ENCODE data around the gene RTCB. TPM values are rescaled to one million over a fixed set of nuclear protein-coding genes. Genes with fewer than 3 reads are reported as not detected.
"Not testable (repeated sequence)": the region's sequence is repeated elsewhere in the genome, so short reads cannot be mapped to it uniquely, and the experiment has no call there.

Gene RTCB
- total RNA-seq, 2 experiments from 2014 or later, result 53.0 to 57.2 TPM

DNA sequence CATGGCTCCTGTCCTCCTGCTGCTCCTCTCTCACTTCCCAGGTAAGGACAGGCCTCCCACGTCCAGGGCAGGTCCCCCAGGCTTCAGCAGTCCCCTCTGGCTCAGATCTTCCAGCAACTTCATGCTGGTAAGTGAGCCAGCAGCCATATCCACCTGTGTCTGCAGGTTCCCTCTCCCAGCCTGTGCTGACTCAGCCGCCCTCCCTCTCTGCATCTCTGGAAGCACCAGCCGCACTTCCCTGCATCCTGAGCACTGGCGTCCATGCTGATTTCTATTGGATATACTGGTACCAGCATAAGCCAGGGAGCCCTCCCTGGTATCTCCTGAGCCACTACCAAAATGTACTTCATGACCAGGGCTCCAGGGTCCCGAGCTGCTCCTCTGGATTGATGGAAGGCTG lies 35.4 kb downstream of the RTCB start:
- DNase-seq, result no peak
- Mint-ChIP-seq H3K4me3 (no peak overlapping the region), H3K27ac (no peak overlapping the region), H3K4me1 (no peaks in the 10 kb centered on the region), H3K9me3 (no peaks in the 10 kb centered on the region), H3K27me3 (peaks cover 5% of the 10 kb centered on the region), H3K36me3 (no peaks in the 10 kb centered on the region)
- ATAC-seq (ENCODE audit: low read depth), result no peak
- POLR2A ChIA-PET, result no interaction called here

- no peaks in the 10 kb centered on the region for H3K9me3 Mint-ChIP-seq
- H3K27me3 Mint-ChIP-seq, result peaks cover 5% of the 10 kb centered on the region
- no peaks in the 10 kb centered on the region for H3K36me3 Mint-ChIP-seq
- DNase-seq (no peak), ATAC-seq (ENCODE audit: low read depth) (no peak)
- POLR2A ChIA-PET, result no interaction called here
- H3K27ac Mint-ChIP-seq, result no peak overlapping the region
- no peaks in the 10 kb centered on the region for H3K4me1 Mint-ChIP-seq
- H3K4me3 Mint-ChIP-seq, result no peak overlapping the region
Measured at GRCh38 chr22:32375678-32376450, 36.2 kb downstream of the RTCB start.

DNA sequence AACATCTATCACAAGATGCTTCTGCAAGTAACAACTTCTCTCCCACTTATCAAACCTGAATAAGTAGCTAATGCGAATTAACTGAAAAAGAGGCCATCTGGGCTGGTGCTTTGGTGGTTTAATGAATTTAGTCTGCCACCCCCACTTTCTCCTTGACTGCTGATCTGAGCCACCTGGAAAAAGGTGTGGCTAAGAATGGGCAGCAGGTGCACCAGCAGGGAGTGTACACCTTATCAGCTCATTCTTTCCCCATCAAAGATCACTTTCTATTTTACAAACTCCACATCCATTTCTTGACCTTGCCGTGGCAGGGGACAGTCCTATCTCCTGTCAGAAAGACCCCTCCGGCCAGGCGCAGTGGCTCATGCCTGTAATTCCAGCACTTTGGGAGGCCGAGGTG lies 47.8 kb downstream of the RTCB start:
- Mint-ChIP-seq H3K27ac (no peak overlapping the region), H3K36me3 (no peaks in the 10 kb centered on the region), H3K9me3 (no peaks in the 10 kb centered on the region), H3K27me3 (no peaks in the 10 kb centered on the region), H3K4me3 (no peak overlapping the region), H3K4me1 (peaks cover 2% of the 10 kb centered on the region)
- POLR2A ChIA-PET, result no interaction called here
- ATAC-seq (ENCODE audit: low read depth), result no peak
- DNase-seq, result no peak

DNA sequence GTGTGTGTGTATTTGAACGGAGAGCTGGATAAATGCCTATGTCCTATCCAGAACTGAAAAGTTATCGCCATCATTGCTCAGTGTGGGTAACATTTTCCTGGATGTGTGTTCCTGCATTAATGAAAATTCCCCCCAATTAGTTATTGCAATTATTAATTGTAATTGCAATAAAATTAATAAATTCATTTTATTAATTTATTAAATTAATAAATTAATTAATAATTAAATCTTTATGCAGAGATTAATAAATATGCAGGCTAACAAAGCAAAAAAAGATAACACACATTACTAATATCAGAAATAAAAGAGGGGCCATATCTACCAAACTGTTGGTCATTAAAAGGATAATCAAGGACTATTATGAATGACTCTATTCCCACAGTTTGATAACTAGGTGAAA lies 50.8 kb downstream of the RTCB start:
- ATAC-seq (ENCODE audit: low read depth) (no peak), DNase-seq (no peak)
- POLR2A ChIA-PET, result no interaction called here
- Mint-ChIP-seq H3K4me3 (no peak overlapping the region), H3K9me3 (no peaks in the 10 kb centered on the region), H3K27ac (no peak overlapping the region), H3K36me3 (no peaks in the 10 kb centered on the region), H3K27me3 (no peaks in the 10 kb centered on the region), H3K4me1 (no peaks in the 10 kb centered on the region)

DNA sequence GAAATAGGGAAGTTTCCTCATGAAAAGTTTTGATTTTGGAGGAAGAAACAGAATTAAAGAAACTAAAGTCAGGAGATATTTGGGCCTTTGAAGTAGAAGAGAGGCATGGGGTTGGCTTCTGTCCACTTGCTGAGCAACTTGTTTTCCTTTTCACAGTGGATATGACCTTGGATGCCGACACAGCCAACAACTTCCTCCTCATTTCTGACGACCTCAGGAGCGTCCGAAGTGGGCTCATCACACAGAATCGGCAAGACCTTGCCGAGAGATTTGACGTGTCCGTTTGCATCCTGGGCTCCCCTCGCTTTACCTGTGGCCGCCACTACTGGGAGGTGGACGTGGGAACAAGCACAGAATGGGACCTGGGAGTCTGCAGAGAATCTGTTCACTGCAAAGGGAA lies 52.0 kb downstream of the RTCB start:
- H3K27me3 Mint-ChIP-seq; H3K4me1 Mint-ChIP-seq; POLR2A ChIA-PET; H3K27ac Mint-ChIP-seq; DNase-seq; H3K4me3 Mint-ChIP-seq; ATAC-seq (ENCODE audit: low read depth); H3K9me3 Mint-ChIP-seq; H3K36me3 Mint-ChIP-seq: not testable (repeated sequence)

DNA sequence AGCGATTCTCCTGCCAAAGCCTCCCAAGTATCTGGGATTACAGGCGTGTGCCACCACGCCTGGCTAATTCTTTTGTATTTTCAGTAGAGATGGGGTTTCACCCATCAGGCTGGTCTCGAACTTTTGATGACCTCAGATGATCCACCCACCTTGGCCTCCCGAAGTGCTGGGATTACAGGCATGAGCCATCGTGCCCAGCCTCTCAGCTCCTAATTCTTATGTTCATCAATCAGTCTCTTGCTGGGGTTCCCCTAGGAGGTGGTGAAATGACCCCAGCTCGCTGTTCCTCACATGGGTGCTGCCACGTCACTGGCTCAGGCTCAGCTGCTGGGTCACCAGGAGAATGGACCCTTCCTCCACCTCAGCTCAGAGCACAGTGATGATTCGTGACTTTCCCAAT lies 54.5 kb downstream of the RTCB start, which contains the start of gene RFPL3:
Gene RFPL3 (plus strand): TSS at position 301 of the 400 bp plus-strand sequence. CDS start 205 bp downstream, outside the sequence.
- H3K36me3 Mint-ChIP-seq; POLR2A ChIA-PET; DNase-seq; H3K4me1 Mint-ChIP-seq; H3K27me3 Mint-ChIP-seq; H3K4me3 Mint-ChIP-seq; ATAC-seq (ENCODE audit: low read depth); H3K27ac Mint-ChIP-seq; H3K9me3 Mint-ChIP-seq: not testable (repeated sequence)

DNA sequence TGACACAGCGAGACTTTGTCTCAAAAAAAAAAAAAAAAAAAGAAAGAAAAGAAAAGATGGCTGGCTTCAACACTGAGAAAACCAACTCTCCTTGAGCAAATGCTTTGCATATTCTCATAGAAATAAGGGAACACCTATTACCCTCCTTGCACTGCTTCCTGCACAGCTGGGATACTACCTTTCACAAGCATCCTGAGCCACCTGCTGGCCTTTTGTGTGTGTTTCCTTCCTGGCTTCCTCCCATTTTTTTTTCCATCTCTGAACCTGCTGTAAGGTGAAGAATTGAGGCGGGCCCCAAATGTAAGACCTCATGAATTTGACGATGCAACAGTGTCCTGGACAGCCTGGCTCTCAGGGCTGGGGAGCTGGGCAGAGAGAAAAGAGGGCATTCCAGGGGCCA lies 56.3 kb downstream of the RTCB start:
- POLR2A ChIA-PET, result no interaction called here
- H3K9me3 Mint-ChIP-seq, result no peaks in the 10 kb centered on the region
- no peaks in the 10 kb centered on the region for H3K36me3 Mint-ChIP-seq
- H3K4me3 Mint-ChIP-seq, result no peak overlapping the region
- no peak for DNase-seq
- H3K27ac Mint-ChIP-seq, result no peak overlapping the region
- H3K4me1 Mint-ChIP-seq, result no peaks in the 10 kb centered on the region
- peaks cover 2% of the 10 kb centered on the region for H3K27me3 Mint-ChIP-seq
- ATAC-seq (ENCODE audit: low read depth), result peak; percentile 33

- no peak for ATAC-seq (ENCODE audit: low read depth)
- DNase-seq, result no peak
- no peak overlapping the region for H3K4me3 Mint-ChIP-seq
Measured at GRCh38 chr22:32354360-32355351, 57.4 kb downstream of the RTCB start.

DNA sequence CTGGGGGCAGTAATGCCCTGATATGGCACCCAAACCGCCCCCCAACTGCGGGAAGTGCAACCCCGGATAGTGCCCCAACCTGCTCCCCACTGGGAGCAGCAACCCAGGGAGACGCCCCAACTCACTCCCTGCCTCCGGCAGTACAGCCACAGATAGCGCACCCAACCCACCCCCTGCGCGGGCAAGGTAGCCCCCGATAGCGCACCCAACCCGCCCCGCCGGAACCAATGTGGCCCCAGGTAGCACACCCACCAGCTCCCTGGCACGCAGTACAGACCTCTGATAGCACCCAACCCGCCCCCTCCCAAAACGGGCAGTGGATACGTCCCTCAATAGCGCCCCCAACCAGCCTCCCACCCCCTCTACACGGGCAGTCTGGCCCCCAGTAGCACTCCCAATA lies 58.2 kb downstream of the RTCB start:
- H3K4me1 Mint-ChIP-seq, result no peaks in the 10 kb centered on the region
- POLR2A ChIA-PET, result no interaction called here
- no peak overlapping the region for H3K4me3 Mint-ChIP-seq
- no peaks in the 10 kb centered on the region for H3K36me3 Mint-ChIP-seq
- H3K9me3 Mint-ChIP-seq, result no peaks in the 10 kb centered on the region
- no peak overlapping the region for H3K27ac Mint-ChIP-seq
- ATAC-seq (ENCODE audit: low read depth) (no peak), DNase-seq (no peak)
- H3K27me3 Mint-ChIP-seq, result peaks cover 2% of the 10 kb centered on the region

More at GRCh38 chr22:32354360-32355351, 57.4 kb downstream of the RTCB start:
- POLR2A ChIA-PET, result no interaction called here
- no peaks in the 10 kb centered on the region for H3K9me3 Mint-ChIP-seq
- H3K4me1 Mint-ChIP-seq, result no peaks in the 10 kb centered on the region
- no peaks in the 10 kb centered on the region for H3K36me3 Mint-ChIP-seq
- H3K27me3 Mint-ChIP-seq, result peaks cover 2% of the 10 kb centered on the region
- no peak overlapping the region for H3K27ac Mint-ChIP-seq

DNA sequence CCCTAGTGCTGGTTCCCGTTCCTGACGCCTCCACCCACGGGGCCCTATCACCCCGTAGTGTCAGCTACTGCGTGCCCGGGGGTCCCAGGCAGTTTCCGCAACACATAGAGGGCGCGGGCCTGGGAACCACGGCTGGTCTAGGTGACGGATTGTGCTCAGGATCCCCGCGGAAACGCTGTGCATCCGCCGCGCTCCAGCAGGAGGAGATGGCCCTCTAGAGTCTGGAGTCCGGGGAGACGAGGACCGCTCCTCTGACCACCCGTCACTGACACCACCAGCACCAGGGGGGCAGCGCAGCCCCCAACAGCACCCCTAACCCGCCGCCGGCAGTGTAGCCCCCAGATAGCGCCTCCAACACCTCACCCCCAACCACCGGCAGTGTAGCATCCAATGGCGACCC lies 58.8 kb downstream of the RTCB start:
- ATAC-seq (ENCODE audit: low read depth), result no peak
- no peak for DNase-seq
- Mint-ChIP-seq H3K4me1 (no peaks in the 10 kb centered on the region), H3K27me3 (peaks cover 2% of the 10 kb centered on the region), H3K4me3 (no peak overlapping the region), H3K9me3 (no peaks in the 10 kb centered on the region), H3K27ac (no peak overlapping the region), H3K36me3 (no peaks in the 10 kb centered on the region)
- POLR2A ChIA-PET, result no interaction called here

- POLR2A ChIA-PET, result no interaction called here
- no peak for ATAC-seq (ENCODE audit: low read depth)
- Mint-ChIP-seq H3K36me3 (no peaks in the 10 kb centered on the region), H3K4me3 (no peak overlapping the region), H3K27ac (no peak overlapping the region), H3K9me3 (no peaks in the 10 kb centered on the region), H3K27me3 (peaks cover 2% of the 10 kb centered on the region), H3K4me1 (no peaks in the 10 kb centered on the region)
- no peak for DNase-seq
Measured at GRCh38 chr22:32352681-32353080, 59.4 kb downstream of the RTCB start.

DNA sequence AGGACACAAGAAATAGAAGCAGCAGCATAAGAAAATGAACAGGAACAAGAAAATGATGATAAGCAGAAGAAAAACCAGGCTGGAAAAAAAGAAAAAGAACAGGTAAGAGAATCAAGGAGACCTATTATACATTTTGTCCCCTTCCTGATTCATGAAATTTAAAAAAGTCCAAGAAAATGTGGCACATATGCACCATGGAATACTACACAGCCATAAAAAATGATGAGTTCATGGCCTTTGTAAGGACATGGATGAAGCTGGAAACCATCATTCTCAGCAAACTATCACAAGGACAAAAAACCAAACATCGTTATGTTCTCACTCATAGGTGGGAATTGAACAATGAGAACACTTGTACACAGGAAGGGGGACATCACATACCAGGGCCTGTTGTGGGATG lies 60.2 kb downstream of the RTCB start:
- H3K9me3 Mint-ChIP-seq; H3K4me3 Mint-ChIP-seq; DNase-seq; H3K36me3 Mint-ChIP-seq; POLR2A ChIA-PET; H3K27me3 Mint-ChIP-seq; ATAC-seq (ENCODE audit: low read depth); H3K27ac Mint-ChIP-seq; H3K4me1 Mint-ChIP-seq: not testable (repeated sequence)

- Mint-ChIP-seq H3K36me3 (no peaks in the 10 kb centered on the region), H3K27me3 (peaks cover 25% of the 10 kb centered on the region), H3K4me3 (no peak overlapping the region), H3K27ac (no peak overlapping the region), H3K4me1 (peaks cover 2% of the 10 kb centered on the region), H3K9me3 (no peaks in the 10 kb centered on the region)
- DNase-seq, result no peak
- ATAC-seq (ENCODE audit: low read depth), result no peak
- POLR2A ChIA-PET, result no interaction called here
Measured at GRCh38 chr22:32348031-32348611, 63.9 kb downstream of the RTCB start.

Data from activated naive CD8-positive, alpha-beta T cell treated with anti-CD3 and anti-CD28 coated beads, Interleukin-2, amount 10 ng/mL, durations not matched to agents 7 days and 5 days (primary cell).